Fibroblast of villous mesenchyme (primary cell): ENCODE measurements around the gene PLXND1. TPM values are rescaled to one million over a fixed set of nuclear protein-coding genes. Genes with fewer than 3 reads are reported as not detected.

Experiments used
- DNase-seq: peaks from one replicate; pipeline ENCODE4 v3.0.0-alpha.2; 2010; ENCODE audit warnings: low read depth
- H3K4me3 ChIP-seq: 2 replicates; pipeline ENCODE4 v1.5.1; 2011; ENCODE audit warnings: low read depth, mild to moderate bottlenecking, low read length
- CTCF ChIP-seq: IDR thresholded peaks from 2 replicates; pipeline ENCODE4 v1.5.1; 2012; ENCODE audit warnings: low read depth, mild to moderate bottlenecking, low read length; ENCODE audit not compliant: insufficient read depth
- total RNA-seq: library from RNA; depleted of rRNA; stranded (reverse); fragments of >200 nt; gene quantifications from 2 replicates; pipeline ENCODE4 v1.2.3, GENCODE V29; 2012

The PLXND1 gene
- total RNA-seq, 1 donor: 97.2 TPM

- TF ChIP-seq CTCF: no peak
- DNase-seq: no peak
- H3K4me3 ChIP-seq: no peak overlapping the region
Observed at GRCh38 chr3:129591932-129592331, 14.5 kb downstream of the PLXND1 start.

GRCh38 chr3:129590215-129590614 is 16.3 kb downstream of the PLXND1 start:
- H3K4me3 ChIP-seq: no peak overlapping the region
- DNase-seq: no peak
- no peak for TF ChIP-seq CTCF

GRCh38 chr3:129587566-129588210 is 18.8 kb downstream of the PLXND1 start:
- no peak overlapping the region for H3K4me3 ChIP-seq
- TF ChIP-seq CTCF: no peak
- no peak for DNase-seq

- peak; percentile 77 for DNase-seq
- H3K4me3 ChIP-seq: no peak overlapping the region
- no peak for TF ChIP-seq CTCF
Observed at GRCh38 chr3:129586746-129587430, 19.6 kb downstream of the PLXND1 start.

- no peak for TF ChIP-seq CTCF
- H3K4me3 ChIP-seq: no peak overlapping the region
- DNase-seq: no peak
Observed at GRCh38 chr3:129585949-129586657, 20.4 kb downstream of the PLXND1 start.

GRCh38 chr3:129584631-129585030 is 21.8 kb downstream of the PLXND1 start:
- no peak for TF ChIP-seq CTCF
- no peak for DNase-seq
- no peak overlapping the region for H3K4me3 ChIP-seq
